ENCODE measurements around the gene LDHA. TPM values are rescaled to one million over a fixed set of nuclear protein-coding genes. Genes with fewer than 3 reads are reported as not detected.

LDHA gene
- total and polyA plus RNA-seq, 2 of the 13 experiments (the other 11 are each of a cell fraction or from before 2014, with no cell fraction given), result 805 to 1,547 TPM

DNA sequence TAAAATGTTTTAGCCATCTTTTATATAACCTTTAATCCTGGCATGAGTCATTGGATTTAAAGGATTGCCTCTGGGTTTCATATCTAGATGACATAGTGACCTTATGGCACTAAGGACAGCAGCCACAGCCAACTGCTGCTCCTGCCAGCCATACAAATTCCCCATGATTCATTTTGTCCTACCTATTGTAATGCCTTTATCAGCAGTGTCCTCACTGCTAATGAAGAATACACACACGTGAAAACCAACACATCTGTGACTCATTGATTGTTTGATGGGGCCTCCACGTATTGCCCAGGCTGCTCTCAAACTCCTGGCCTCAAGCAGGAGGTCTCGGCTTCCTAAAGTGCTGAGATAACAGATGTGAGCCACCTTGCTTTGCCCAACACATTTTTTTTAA is 63.1 kb downstream of the LDHA start:
- no peak for TF ChIP-seq NCOA5 (CRISPR knock-in tag; IDR thresholded peaks at IDR 0.05)
- TF ChIP-seq, protein P1, sequence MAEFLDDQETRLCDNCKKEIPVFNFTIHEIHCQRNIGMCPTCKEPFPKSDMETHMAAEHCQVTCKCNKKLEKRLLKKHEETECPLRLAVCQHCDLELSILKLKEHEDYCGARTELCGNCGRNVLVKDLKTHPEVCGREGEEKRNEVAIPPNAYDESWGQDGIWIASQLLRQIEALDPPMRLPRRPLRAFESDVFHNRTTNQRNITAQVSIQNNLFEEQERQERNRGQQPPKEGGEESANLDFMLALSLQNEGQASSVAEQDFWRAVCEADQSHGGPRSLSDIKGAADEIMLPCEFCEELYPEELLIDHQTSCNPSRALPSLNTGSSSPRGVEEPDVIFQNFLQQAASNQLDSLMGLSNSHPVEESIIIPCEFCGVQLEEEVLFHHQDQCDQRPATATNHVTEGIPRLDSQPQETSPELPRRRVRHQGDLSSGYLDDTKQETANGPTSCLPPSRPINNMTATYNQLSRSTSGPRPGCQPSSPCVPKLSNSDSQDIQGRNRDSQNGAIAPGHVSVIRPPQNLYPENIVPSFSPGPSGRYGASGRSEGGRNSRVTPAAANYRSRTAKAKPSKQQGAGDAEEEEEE (CRISPR knock-in tag; IDR thresholded peaks at IDR 0.05; ENCODE audit: borderline replicate concordance), result no peak
- no peak for TF ChIP-seq GATA4 (IDR thresholded peaks at IDR 0.05; ENCODE audit: borderline replicate concordance, low read depth)
- no peak for TF ChIP-seq IKZF1 (IDR thresholded peaks at IDR 0.05)
- TF ChIP-seq ZMYM3 (CRISPR knock-in tag; IDR thresholded peaks at IDR 0.05), result no peak
- TF ChIP-seq, protein P2, sequence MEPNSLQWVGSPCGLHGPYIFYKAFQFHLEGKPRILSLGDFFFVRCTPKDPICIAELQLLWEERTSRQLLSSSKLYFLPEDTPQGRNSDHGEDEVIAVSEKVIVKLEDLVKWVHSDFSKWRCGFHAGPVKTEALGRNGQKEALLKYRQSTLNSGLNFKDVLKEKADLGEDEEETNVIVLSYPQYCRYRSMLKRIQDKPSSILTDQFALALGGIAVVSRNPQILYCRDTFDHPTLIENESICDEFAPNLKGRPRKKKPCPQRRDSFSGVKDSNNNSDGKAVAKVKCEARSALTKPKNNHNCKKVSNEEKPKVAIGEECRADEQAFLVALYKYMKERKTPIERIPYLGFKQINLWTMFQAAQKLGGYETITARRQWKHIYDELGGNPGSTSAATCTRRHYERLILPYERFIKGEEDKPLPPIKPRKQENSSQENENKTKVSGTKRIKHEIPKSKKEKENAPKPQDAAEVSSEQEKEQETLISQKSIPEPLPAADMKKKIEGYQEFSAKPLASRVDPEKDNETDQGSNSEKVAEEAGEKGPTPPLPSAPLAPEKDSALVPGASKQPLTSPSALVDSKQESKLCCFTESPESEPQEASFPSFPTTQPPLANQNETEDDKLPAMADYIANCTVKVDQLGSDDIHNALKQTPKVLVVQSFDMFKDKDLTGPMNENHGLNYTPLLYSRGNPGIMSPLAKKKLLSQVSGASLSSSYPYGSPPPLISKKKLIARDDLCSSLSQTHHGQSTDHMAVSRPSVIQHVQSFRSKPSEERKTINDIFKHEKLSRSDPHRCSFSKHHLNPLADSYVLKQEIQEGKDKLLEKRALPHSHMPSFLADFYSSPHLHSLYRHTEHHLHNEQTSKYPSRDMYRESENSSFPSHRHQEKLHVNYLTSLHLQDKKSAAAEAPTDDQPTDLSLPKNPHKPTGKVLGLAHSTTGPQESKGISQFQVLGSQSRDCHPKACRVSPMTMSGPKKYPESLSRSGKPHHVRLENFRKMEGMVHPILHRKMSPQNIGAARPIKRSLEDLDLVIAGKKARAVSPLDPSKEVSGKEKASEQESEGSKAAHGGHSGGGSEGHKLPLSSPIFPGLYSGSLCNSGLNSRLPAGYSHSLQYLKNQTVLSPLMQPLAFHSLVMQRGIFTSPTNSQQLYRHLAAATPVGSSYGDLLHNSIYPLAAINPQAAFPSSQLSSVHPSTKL (CRISPR knock-in tag; IDR thresholded peaks at IDR 0.05), result no peak
- TF ChIP-seq SCMH1 (CRISPR knock-in tag; IDR thresholded peaks at IDR 0.05; ENCODE audit: borderline replicate concordance), result no peak
- peak; percentile 45 for TF ChIP-seq FOSL2 (CRISPR knock-in tag; IDR thresholded peaks at IDR 0.05)
- peak; percentile 62 for TF ChIP-seq BHLHE40 (IDR thresholded peaks at IDR 0.05; ENCODE audit: low read length)
- no peak for TF ChIP-seq POLR2A (IDR thresholded peaks at IDR 0.05; ENCODE audit: insufficient read depth in 1 of 2, low read depth in 2 of 2, low read length in 2 of 2)
- TF ChIP-seq, protein P3, sequence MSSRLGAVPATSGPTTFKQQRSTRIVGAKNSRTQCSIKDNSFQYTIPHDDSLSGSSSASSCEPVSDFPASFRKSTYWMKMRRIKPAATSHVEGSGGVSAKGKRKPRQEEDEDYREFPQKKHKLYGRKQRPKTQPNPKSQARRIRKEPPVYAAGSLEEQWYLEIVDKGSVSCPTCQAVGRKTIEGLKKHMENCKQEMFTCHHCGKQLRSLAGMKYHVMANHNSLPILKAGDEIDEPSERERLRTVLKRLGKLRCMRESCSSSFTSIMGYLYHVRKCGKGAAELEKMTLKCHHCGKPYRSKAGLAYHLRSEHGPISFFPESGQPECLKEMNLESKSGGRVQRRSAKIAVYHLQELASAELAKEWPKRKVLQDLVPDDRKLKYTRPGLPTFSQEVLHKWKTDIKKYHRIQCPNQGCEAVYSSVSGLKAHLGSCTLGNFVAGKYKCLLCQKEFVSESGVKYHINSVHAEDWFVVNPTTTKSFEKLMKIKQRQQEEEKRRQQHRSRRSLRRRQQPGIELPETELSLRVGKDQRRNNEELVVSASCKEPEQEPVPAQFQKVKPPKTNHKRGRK (CRISPR knock-in tag; IDR thresholded peaks at IDR 0.05), result no peak
- TF ChIP-seq, protein P4, sequence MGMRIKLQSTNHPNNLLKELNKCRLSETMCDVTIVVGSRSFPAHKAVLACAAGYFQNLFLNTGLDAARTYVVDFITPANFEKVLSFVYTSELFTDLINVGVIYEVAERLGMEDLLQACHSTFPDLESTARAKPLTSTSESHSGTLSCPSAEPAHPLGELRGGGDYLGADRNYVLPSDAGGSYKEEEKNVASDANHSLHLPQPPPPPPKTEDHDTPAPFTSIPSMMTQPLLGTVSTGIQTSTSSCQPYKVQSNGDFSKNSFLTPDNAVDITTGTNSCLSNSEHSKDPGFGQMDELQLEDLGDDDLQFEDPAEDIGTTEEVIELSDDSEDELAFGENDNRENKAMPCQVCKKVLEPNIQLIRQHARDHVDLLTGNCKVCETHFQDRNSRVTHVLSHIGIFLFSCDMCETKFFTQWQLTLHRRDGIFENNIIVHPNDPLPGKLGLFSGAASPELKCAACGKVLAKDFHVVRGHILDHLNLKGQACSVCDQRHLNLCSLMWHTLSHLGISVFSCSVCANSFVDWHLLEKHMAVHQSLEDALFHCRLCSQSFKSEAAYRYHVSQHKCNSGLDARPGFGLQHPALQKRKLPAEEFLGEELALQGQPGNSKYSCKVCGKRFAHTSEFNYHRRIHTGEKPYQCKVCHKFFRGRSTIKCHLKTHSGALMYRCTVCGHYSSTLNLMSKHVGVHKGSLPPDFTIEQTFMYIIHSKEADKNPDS (CRISPR knock-in tag; IDR thresholded peaks at IDR 0.05), result no peak
- no peak for TF ChIP-seq CBFB (CRISPR knock-in tag; IDR thresholded peaks at IDR 0.05)
- no peak for TF ChIP-seq SOX13 (IDR thresholded peaks at IDR 0.05)
- TF ChIP-seq SOX13 (CRISPR knock-in tag; conservative IDR thresholded peaks at IDR 0.05 in 1 of 2, IDR thresholded peaks at IDR 0.05 in 1 of 2), result peak in 1 of 2 experiments; percentile 44; a peak in 1 of 4 replicates
- no peak for TF ChIP-seq TOE1 (CRISPR knock-in tag; IDR thresholded peaks at IDR 0.05)
- no peak for TF ChIP-seq ZNF496 (CRISPR knock-in tag; IDR thresholded peaks at IDR 0.05; ENCODE audit: insufficient replicate concordance)
- ChIA-PET POLR2A (no interaction called here), CTCF (ENCODE audit: low intra/inter-chr PET ratio, low total read pairs) (no interaction called here)
- Histone ChIP-seq H3K9ac (ENCODE audit: insufficient read depth, low read depth, low read length) (no peak overlapping the region), H3K27ac (ENCODE audit: extremely low read length, insufficient read depth, low read length) (no peak overlapping the region), H3K27me3 (ENCODE audit: control insufficient read depth in 1 of 2, insufficient read depth in 2 of 2, low read length in 2 of 2) (no peaks in the 10 kb centered on the region), H3K4me1 (ENCODE audit: insufficient read depth, low read length) (no peaks in the 10 kb centered on the region), H3K79me2 (ENCODE audit: insufficient read depth, low read length) (no peaks in the 10 kb centered on the region), H2AFZ (ENCODE audit: low read length) (no peak overlapping the region), H3K4me3 (replicated peaks in 1 of 3; ENCODE audit: insufficient read depth in 1 of 3, low read depth in 2 of 3, low read length in 3 of 3) (no peak overlapping the region), H3K4me2 (ENCODE audit: low read depth, low read length) (no peak overlapping the region), H4K20me1 (ENCODE audit: insufficient read depth, low read length) (no peaks in the 10 kb centered on the region), H3K9me3 (ENCODE audit: low read length) (no peaks in the 10 kb centered on the region), H3K36me3 (replicated peaks in 1 of 2; ENCODE audit: control insufficient read depth in 1 of 2, insufficient read depth in 2 of 2, low read length in 2 of 2) (no peaks in the 10 kb centered on the region)
- ATAC-seq (no peak), FAIRE-seq (no peak), DNase-seq (ENCODE audit: low spot score) (peak; percentile 15)
- in situ Hi-C loops (cut with HindIII; ENCODE audit: extremely low pct_ligation_motif_present, low pct_unique_long_range_greater_than_20kb), result no loop called here
- 0% methylated on average over 3 of the region's 3 CpGs for WGBS (ENCODE audit: low lambda C conversion rate)
- intact Hi-C loops (cut with micrococcal nuclease; ENCODE audit: unreplicated experiment), result no loop called here
- no TSS peak for BruUV-seq (replicated peaks)
